K562 (cell line): ENCODE results near the gene IL7R. TPM values are rescaled to one million over a fixed set of nuclear protein-coding genes. Genes with fewer than 3 reads are reported as not detected.

Experiments
- ATAC-seq: fragments of 200-7000 bp; cut with Tn5 transposase; 3 replicates; pipeline ENCODE4 v1.9.1; 2020; ENCODE audit warnings: moderate library complexity
- BruUV-seq: library from RNA; stranded (reverse); fragments of 400-500 nt; replicated peaks from 2 replicates; lab custom pipeline; 2021; lab: Mats Ljungman, UMichigan
- CTCF ChIA-PET: fragments of 300-600 bp; formaldehyde crosslinking; extraction: SDS; loops from one replicate; lab custom pipeline; 2021; ENCODE audit warnings: low intra/inter-chr PET ratio; lab: Yijun Ruan, JAX
- POLR2A ChIA-PET: fragments of 300-600, 350-650 bp; sonication (Branson Sonifier 250); formaldehyde crosslinking; extraction: SDS; loops from one replicate; lab custom pipeline; 2021; ENCODE audit warnings: antibody characterized with exemption, inconsistent platforms; lab: Yijun Ruan, JAX
- DNase-seq, 4 experiments: peaks; one replicate each; pipeline versions ENCODE4 v3.0.0 to v3.0.0-alpha.2; 2011 to 2018; ENCODE audit warnings: low spot score in 3 of 4, mixed read lengths in 3 of 4; ENCODE audit errors: extremely low read depth in 1 of 4
- FAIRE-seq: peaks from 2 replicates; lab custom pipeline; 2011; peaks lifted over from hg19 to GRCh38; lab: Jason Lieb, UNC
- H2AFZ ChIP-seq: 2 replicates; pipeline ENCODE4 v1.6.0; 2011; ENCODE audit warnings: low read depth, low read length, control low read depth, inconsistent platforms
- H3K27ac ChIP-seq: fragments of 200-600 bp; 3 replicates; pipeline ENCODE4 v1.8.0; 2011; ENCODE audit warnings: low read depth, mild to moderate bottlenecking, control low read depth, inconsistent platforms, low read length, moderate library complexity, mixed read lengths; ENCODE audit errors: extremely low read depth
- H3K27me3 ChIP-seq, 2 experiments: fragments of 300-600 bp in 1 of 2; 2 replicates in 1 of 2; 3 replicates in 1 of 2; pipeline versions ENCODE4 v1.6.0 to v1.8.0; 2011; ENCODE audit warnings: inconsistent platforms in 2 of 2, low read length in 2 of 2, mild to moderate bottlenecking in 1 of 2, mixed read lengths in 1 of 2, moderate library complexity in 1 of 2; ENCODE audit not compliant: control insufficient read depth in 2 of 2, insufficient read depth in 2 of 2
- H3K36me3 ChIP-seq: fragments of 300-600 bp; 3 replicates; pipeline ENCODE4 v1.8.0; 2011; ENCODE audit warnings: mild to moderate bottlenecking, low read length, inconsistent platforms; ENCODE audit not compliant: control insufficient read depth, insufficient read depth
- H3K4me1 ChIP-seq, 2 experiments: fragments of 200-600 bp in 1 of 2; replicated peaks in 1 of 2; 2 replicates in 1 of 2; 3 replicates in 1 of 2; pipeline versions ENCODE4 v1.5.1 to v1.8.0; 2011; ENCODE audit warnings: inconsistent platforms in 2 of 2, low read length in 2 of 2, mild to moderate bottlenecking in 1 of 2, mixed read lengths in 1 of 2, moderate library complexity in 1 of 2; ENCODE audit not compliant: control insufficient read depth in 2 of 2, insufficient read depth in 2 of 2
- H3K4me2 ChIP-seq: 2 replicates; pipeline ENCODE4 v1.6.1; 2011; ENCODE audit warnings: low read length, control low read depth, inconsistent platforms, mixed read lengths; ENCODE audit not compliant: insufficient read depth
- H3K4me3 ChIP-seq: fragments of 200-600 bp; sonication (generic), shearing (Covaris generic); 2 replicates; pipeline ENCODE4 v1.5.1; 2016; ENCODE audit warnings: control low read depth, inconsistent platforms
- H3K79me2 ChIP-seq: fragments of 200-600 bp; 3 replicates; pipeline ENCODE4 v1.8.0; 2011; ENCODE audit warnings: low read length, inconsistent platforms; ENCODE audit not compliant: control insufficient read depth, insufficient read depth
- H3K9ac ChIP-seq, 2 experiments: 2 replicates each; pipeline versions ENCODE4 v1.6.0 to v1.6.1; 2011; ENCODE audit warnings: low read depth in 2 of 2, low read length in 2 of 2, control low read depth in 1 of 2, inconsistent platforms in 1 of 2, mild to moderate bottlenecking in 1 of 2, mixed read lengths in 1 of 2; ENCODE audit not compliant: insufficient read depth in 1 of 2
- H3K9me1 ChIP-seq: one replicate; pipeline ENCODE4 v1.6.0; 2011; ENCODE audit warnings: inconsistent platforms, mild to moderate bottlenecking, low read length, moderate library complexity; ENCODE audit not compliant: control insufficient read depth, insufficient read depth
- H3K9me3 ChIP-seq: replicated peaks from 2 replicates; pipeline ENCODE4 v1.5.1; 2011; ENCODE audit warnings: low read depth, low read length, inconsistent platforms; ENCODE audit not compliant: control insufficient read depth, insufficient read depth
- H4K20me1 ChIP-seq: replicated peaks from 2 replicates; pipeline ENCODE4 v1.6.1; 2011; ENCODE audit warnings: low read length, inconsistent platforms, mixed read lengths; ENCODE audit not compliant: control insufficient read depth, insufficient read depth
- BRF1 ChIP-seq: IDR thresholded peaks from 3 replicates; pipeline ENCODE4 v1.6.1; 2011; ENCODE audit warnings: borderline replicate concordance, mild to moderate bottlenecking; ENCODE audit not compliant: insufficient read length; ENCODE audit errors: extremely low read depth
- COPS2 ChIP-seq: fragments of 450-650 bp; conservative IDR thresholded peaks from 2 replicates; pipeline ENCODE4 v1.6.1; 2016; ENCODE audit warnings: mild to moderate bottlenecking, moderate library complexity
- CREM ChIP-seq: IDR thresholded peaks from 2 replicates; pipeline ENCODE4 v1.6.1; 2014; ENCODE audit warnings: antibody characterized with exemption, low read depth
- HEY1 ChIP-seq: fragments of 250-450 bp; sonication (Bioruptor Pico); IDR thresholded peaks from 2 replicates; pipeline ENCODE4 v1.5.0; 2020; ENCODE audit warnings: mild to moderate bottlenecking, moderate library complexity, borderline replicate concordance
- NCOA6 ChIP-seq: fragments of 450-650 bp; IDR thresholded peaks from 2 replicates; pipeline ENCODE4 v1.6.1; 2017; ENCODE audit warnings: mild to moderate bottlenecking
- PTRF ChIP-seq: fragments of 450-650 bp; IDR thresholded peaks from 2 replicates; pipeline ENCODE4 v1.6.1; 2016; ENCODE audit warnings: mild to moderate bottlenecking, missing genetic modification characterization, missing compliant biosample characterization
- RCOR1 ChIP-seq, 2 experiments: IDR thresholded peaks; 2 replicates each; pipeline ENCODE4 v1.6.1; 2012; ENCODE audit warnings: low read depth in 2 of 2, low read length in 2 of 2, borderline replicate concordance in 1 of 2, improper control_type of control experiment in 1 of 2
- ZNF146 ChIP-seq: IDR thresholded peaks from one replicate; pipeline ENCODE4 v1.6.1; 2018; ENCODE audit warnings: missing compliant biosample characterization; ENCODE audit not compliant: unreplicated experiment
- WGBS: fragments of 100-300 bp; shearing (Covaris generic); methylation state at CpG from one replicate; pipeline ENCODE4 v1.1.6; 2016; ENCODE audit warnings: low coverage, mixed read lengths; ENCODE audit not compliant: insufficient coverage; ENCODE audit errors: missing lambda C conversion rate; 5-methylcytosine and 5-hydroxymethylcytosine counted together
- in situ Hi-C: fragments of 300-500 bp; cut with MboI; formaldehyde crosslinking; loops from 4 replicates; pipeline ENCODE4 v1.15.0; 2018; ENCODE audit warnings: inconsistent platforms, mixed read lengths
- intact Hi-C: fragments of 100-400 bp; cut with micrococcal nuclease; formaldehyde crosslinking; loops from 2 replicates; pipeline ENCODE4 v1.14.2; 2022
- polyA plus RNA-seq, 8 experiments: library from polyadenylated mRNA; depleted of rRNA in 4 of 8; stranded (reverse) in 5 of 8; unstranded in 3 of 8; fragments of >200 nt; fragmentation: Nextera tagmentation in 2 of 8; fragmentation: Illumina TruSeq in 1 of 8; extraction: Ambion mirVana in 2 of 8; extraction: Trizol in 1 of 8; gene quantifications; 2 replicates each; pipeline versions ENCODE4 v1.2.1 to v1.2.3, GENCODE V29; 2011 to 2014; ENCODE audit warnings: inconsistent platforms in 1 of 8, missing spikeins in 1 of 8
- total RNA-seq, 7 experiments: library from RNA; depleted of rRNA in 6 of 7; stranded (reverse); fragments of >200 nt in 6 of 7; fragmentation: Illumina TruSeq in 2 of 7; extraction: Trizol in 2 of 7; gene quantifications; 2 replicates each; pipeline versions ENCODE4 v1.2.1 to v1.2.3, GENCODE V29; 2011 to 2021; ENCODE audit warnings: low replicate concordance in 1 of 7
- TF ChIP-seq, protein P1 (sequence below): sonication (generic); formaldehyde crosslinking; IDR thresholded peaks from 2 replicates; pipeline ENCODE4 v1.8.0; 2023; ENCODE audit warnings: mild to moderate bottlenecking, missing genetic modification reagents
- TF ChIP-seq, protein P2 (sequence below): sonication (generic); formaldehyde crosslinking; IDR thresholded peaks from 2 replicates; pipeline ENCODE4 v1.8.1; 2023; ENCODE audit warnings: mild to moderate bottlenecking, missing genetic modification reagents
- TF ChIP-seq, protein P3 (sequence below): fragments of 250-450 bp; sonication (Bioruptor Pico); IDR thresholded peaks from 2 replicates; pipeline ENCODE4 v1.5.0; 2021
- TF ChIP-seq, protein P4 (sequence below): fragments of 250-450 bp; sonication (Bioruptor Pico); IDR thresholded peaks from 2 replicates; pipeline ENCODE4 v1.8.0; 2022; ENCODE audit warnings: moderate library complexity, mild to moderate bottlenecking, inconsistent platforms

Gene IL7R
- total and polyA plus RNA-seq, 9 of the 15 experiments (the other 6 are each of a cell fraction or from before 2014, with no cell fraction given), result 0.04 to 0.98 (median 0.09) TPM; not detected in 3

DNA sequence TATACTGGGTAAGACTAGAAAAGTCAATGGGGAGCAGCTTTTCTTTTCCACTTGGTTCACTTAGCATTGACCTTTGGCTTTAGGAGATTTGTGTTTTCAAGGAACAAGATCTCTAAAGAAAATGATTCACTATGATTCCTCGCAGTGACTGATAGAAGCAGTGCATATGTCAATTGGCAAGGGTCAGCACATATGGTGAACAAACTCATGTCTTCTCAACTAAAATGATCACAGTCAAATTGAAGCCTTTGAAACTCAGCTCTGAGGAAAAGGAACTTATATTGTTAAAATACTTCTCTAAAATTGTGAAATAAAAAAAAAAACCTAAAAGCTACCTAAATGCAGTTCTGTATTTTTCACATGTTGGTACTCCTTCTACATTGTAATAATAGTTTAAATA is 43.2 kb upstream of the IL7R start:
- no peaks in the 10 kb centered on the region for H3K9me3 ChIP-seq
- no peak for ATAC-seq
- no peak overlapping the region for H3K4me3 ChIP-seq
- no peaks in the 10 kb centered on the region for H3K27me3 ChIP-seq
- ChIA-PET POLR2A (no interaction called here), CTCF (no interaction called here)
- H3K36me3 ChIP-seq, result no peaks in the 10 kb centered on the region
- in situ Hi-C loops, result no loop called here
- TF ChIP-seq ZNF146 (CRISPR knock-in tag) (no peak), NCOA6 (no peak), PTRF (no peak), CREM (no peak), HEY1 (CRISPR knock-in tag) (no peak), RCOR1 (IDR thresholded peaks at IDR 0.05; ENCODE audit: borderline replicate concordance in 1 of 2, low read depth in 2 of 2, low read length in 2 of 2) (no peak), BRF1 (no peak), COPS2 (no peak)
- TF ChIP-seq, protein P1, sequence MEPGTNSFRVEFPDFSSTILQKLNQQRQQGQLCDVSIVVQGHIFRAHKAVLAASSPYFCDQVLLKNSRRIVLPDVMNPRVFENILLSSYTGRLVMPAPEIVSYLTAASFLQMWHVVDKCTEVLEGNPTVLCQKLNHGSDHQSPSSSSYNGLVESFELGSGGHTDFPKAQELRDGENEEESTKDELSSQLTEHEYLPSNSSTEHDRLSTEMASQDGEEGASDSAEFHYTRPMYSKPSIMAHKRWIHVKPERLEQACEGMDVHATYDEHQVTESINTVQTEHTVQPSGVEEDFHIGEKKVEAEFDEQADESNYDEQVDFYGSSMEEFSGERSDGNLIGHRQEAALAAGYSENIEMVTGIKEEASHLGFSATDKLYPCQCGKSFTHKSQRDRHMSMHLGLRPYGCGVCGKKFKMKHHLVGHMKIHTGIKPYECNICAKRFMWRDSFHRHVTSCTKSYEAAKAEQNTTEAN (CRISPR knock-in tag), result no peak
- TF ChIP-seq, protein P2, sequence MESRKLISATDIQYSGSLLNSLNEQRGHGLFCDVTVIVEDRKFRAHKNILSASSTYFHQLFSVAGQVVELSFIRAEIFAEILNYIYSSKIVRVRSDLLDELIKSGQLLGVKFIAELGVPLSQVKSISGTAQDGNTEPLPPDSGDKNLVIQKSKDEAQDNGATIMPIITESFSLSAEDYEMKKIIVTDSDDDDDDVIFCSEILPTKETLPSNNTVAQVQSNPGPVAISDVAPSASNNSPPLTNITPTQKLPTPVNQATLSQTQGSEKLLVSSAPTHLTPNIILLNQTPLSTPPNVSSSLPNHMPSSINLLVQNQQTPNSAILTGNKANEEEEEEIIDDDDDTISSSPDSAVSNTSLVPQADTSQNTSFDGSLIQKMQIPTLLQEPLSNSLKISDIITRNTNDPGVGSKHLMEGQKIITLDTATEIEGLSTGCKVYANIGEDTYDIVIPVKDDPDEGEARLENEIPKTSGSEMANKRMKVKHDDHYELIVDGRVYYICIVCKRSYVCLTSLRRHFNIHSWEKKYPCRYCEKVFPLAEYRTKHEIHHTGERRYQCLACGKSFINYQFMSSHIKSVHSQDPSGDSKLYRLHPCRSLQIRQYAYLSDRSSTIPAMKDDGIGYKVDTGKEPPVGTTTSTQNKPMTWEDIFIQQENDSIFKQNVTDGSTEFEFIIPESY (CRISPR knock-in tag), result no peak
- TF ChIP-seq, protein P3, sequence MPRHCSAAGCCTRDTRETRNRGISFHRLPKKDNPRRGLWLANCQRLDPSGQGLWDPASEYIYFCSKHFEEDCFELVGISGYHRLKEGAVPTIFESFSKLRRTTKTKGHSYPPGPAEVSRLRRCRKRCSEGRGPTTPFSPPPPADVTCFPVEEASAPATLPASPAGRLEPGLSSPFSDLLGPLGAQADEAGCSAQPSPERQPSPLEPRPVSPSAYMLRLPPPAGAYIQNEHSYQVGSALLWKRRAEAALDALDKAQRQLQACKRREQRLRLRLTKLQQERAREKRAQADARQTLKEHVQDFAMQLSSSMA (CRISPR knock-in tag), result no peak
- TF ChIP-seq, protein P4, sequence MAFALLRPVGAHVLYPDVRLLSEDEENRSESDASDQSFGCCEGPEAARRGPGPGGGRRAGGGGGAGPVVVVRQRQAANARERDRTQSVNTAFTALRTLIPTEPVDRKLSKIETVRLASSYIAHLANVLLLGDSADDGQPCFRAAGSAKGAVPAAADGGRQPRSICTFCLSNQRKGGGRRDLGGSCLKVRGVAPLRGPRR (CRISPR knock-in tag), result no peak
- H3K9ac ChIP-seq, result no peak overlapping the region
- no TSS peak for BruUV-seq
- no peaks in the 10 kb centered on the region for H3K79me2 ChIP-seq
- no peak overlapping the region for H2AFZ ChIP-seq
- 0% methylated on average over 1 of the region's 1 CpG for WGBS
- H3K4me2 ChIP-seq, result no peak overlapping the region
- H4K20me1 ChIP-seq, result no peaks in the 10 kb centered on the region
- FAIRE-seq, result no peak
- H3K9me1 ChIP-seq, result no peaks in the 10 kb centered on the region
- H3K27ac ChIP-seq, result no peak overlapping the region
- no peaks in the 10 kb centered on the region for H3K4me1 ChIP-seq
- DNase-seq, result no peak
- intact Hi-C loops, result no loop called here
